Uterus (tissue), 4 donors: ENCODE data around the gene KCNH8. TPM values are rescaled to one million over a fixed set of nuclear protein-coding genes. Genes with fewer than 3 reads are reported as not detected.

Experiments
- DNase-seq, 2 donors: peaks; one replicate each; pipeline ENCODE4 v3.0.0-alpha.2; 2019 to 2020
- H3K27ac ChIP-seq, 2 donors: fragments of 200-600 bp; sonication (generic); 1 replicate in 1 of 2; 2 replicates in 1 of 2; pipeline ENCODE4 v1.5.1; 2016 to 2018
- H3K27me3 ChIP-seq, 2 donors: fragments of 200-600 bp; sonication (generic); one replicate each; pipeline ENCODE4 v1.5.1; 2018 to 2019; ENCODE audit warnings: control low read depth in 1 of 2
- H3K36me3 ChIP-seq, 2 donors: fragments of 200-600 bp; sonication (generic); one replicate each; pipeline ENCODE4 v1.5.1; 2019; ENCODE audit warnings: control low read depth in 1 of 2
- H3K4me1 ChIP-seq, 2 donors: fragments of 200-600 bp; sonication (generic); one replicate each; pipeline ENCODE4 v1.5.1; 2018 to 2019; ENCODE audit warnings: control low read depth in 1 of 2
- H3K4me3 ChIP-seq, 2 donors: fragments of 200-600 bp; sonication (generic); 1 replicate in 1 of 2; 2 replicates in 1 of 2; pipeline ENCODE4 v1.5.1; 2018 to 2019; ENCODE audit warnings: mild to moderate bottlenecking in 1 of 2
- H3K9me3 ChIP-seq, 2 donors: fragments of 200-600 bp; sonication (generic); one replicate each; pipeline ENCODE4 v1.5.1; 2019; ENCODE audit warnings: control low read depth in 1 of 2
- POLR2A ChIP-seq, 2 donors: fragments of 450-650 bp; IDR thresholded peaks; one replicate each; pipeline ENCODE4 v1.6.1; 2016; ENCODE audit warnings: antibody characterized with exemption in 2 of 2, mild to moderate bottlenecking in 1 of 2, moderate library complexity in 1 of 2
- intact Hi-C: fragments of 100-400 bp; cut with DNase I; formaldehyde crosslinking; loops from one replicate; pipeline ENCODE4 v1.15.1; 2023; ENCODE audit warnings: low total_unique reads
- total RNA-seq, 4 donors: library from RNA; depleted of rRNA in 3 of 4; stranded (reverse); fragments of >200 nt in 3 of 4; gene quantifications; one replicate each; pipeline versions ENCODE4 v1.1.0 to v1.2.4, GENCODE V29; 2014 to 2023
- TF ChIP-seq, protein P1 (sequence below), 4 experiments: fragments of 200-600 bp in 2 of 4; fragments of 450-650 bp in 2 of 4; sonication (generic) in 2 of 4; IDR thresholded peaks; one replicate each; pipeline ENCODE4 v1.5.1; 2016 to 2019; ENCODE audit warnings: antibody characterized with exemption in 4 of 4, mild to moderate bottlenecking in 2 of 4, moderate library complexity in 1 of 4
- donor health status: DM: yes; HTN: yes; CAD: no.

The KCNH8 gene
- total RNA-seq, 4 donors from 2014 or later = 0.26 to 1.5 (median 0.49) TPM; not detected in 1

DNA sequence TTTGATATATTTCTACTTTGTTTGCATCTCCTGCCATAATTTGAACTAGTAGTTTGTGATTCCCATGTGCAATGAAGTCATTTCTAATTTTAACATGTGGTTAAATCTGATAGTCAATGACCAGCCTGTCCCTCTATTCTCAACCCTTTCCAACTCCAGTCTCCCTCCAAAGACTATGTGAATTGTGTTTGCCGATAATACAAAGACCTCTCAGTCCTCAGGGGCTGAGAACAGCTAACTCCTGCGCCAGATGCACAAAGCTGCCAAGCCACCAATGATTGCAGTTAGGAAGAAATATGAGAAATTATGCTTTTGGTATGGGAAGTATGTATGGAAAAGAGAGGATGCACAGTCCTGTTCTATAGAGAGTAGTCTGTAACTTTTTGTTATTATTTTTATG, 54.0 kb downstream of the KCNH8 start:
- H3K27me3 ChIP-seq = no peaks in the 10 kb centered on the region
- H3K36me3 ChIP-seq = no peaks in the 10 kb centered on the region
- intact Hi-C loops = no loop called here
- H3K9me3 ChIP-seq = no peaks in the 10 kb centered on the region
- H3K4me1 ChIP-seq = no peaks in the 10 kb centered on the region
- no peak for TF ChIP-seq POLR2A (IDR thresholded peaks at IDR 0.05)
- TF ChIP-seq, protein P1, sequence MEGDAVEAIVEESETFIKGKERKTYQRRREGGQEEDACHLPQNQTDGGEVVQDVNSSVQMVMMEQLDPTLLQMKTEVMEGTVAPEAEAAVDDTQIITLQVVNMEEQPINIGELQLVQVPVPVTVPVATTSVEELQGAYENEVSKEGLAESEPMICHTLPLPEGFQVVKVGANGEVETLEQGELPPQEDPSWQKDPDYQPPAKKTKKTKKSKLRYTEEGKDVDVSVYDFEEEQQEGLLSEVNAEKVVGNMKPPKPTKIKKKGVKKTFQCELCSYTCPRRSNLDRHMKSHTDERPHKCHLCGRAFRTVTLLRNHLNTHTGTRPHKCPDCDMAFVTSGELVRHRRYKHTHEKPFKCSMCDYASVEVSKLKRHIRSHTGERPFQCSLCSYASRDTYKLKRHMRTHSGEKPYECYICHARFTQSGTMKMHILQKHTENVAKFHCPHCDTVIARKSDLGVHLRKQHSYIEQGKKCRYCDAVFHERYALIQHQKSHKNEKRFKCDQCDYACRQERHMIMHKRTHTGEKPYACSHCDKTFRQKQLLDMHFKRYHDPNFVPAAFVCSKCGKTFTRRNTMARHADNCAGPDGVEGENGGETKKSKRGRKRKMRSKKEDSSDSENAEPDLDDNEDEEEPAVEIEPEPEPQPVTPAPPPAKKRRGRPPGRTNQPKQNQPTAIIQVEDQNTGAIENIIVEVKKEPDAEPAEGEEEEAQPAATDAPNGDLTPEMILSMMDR (IDR thresholded peaks at IDR 0.05) = no peak
- DNase-seq = no peak
- no peak overlapping the region for H3K27ac ChIP-seq
- H3K4me3 ChIP-seq = no peak overlapping the region

DNA sequence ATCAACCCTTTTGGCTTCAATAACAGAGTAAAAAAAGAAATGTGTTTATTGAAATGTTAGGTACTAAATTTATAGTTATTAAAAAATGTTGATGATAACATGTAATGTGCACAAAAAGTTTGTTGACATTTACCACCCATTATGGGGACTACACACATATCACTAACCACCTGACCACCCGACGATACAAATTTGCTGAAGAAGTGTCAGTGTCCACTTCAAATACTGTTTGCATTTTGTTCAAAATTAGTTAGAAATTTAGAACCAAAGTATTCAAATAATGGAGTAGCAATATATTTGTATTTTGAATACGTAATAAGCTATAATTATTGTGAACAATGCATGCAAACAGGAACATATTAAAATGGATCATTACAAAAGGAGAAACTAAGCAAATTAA, 54.4 kb downstream of the KCNH8 start:
- no peak overlapping the region for H3K4me3 ChIP-seq
- TF ChIP-seq, protein P1 (IDR thresholded peaks at IDR 0.05) = no peak
- TF ChIP-seq POLR2A (IDR thresholded peaks at IDR 0.05) = no peak

DNA sequence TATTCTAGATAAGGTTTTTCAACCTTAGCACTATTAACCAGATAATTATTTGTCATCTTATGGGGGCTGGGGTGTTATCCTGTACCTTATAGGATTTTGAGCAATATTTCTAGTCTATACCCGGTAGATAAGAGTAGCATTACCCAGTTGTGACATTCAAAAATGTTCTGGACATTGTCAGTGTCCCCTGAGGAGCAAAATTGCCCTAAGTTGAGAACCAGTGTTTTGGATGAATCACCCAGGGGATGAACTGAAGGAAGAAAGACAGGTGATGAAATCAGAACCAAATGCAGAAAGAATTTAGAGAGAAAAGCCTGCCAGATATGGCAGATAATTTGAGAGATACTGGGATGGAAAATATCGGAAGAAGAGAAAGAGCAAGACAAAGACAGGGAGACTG, 58.2 kb downstream of the KCNH8 start:
- DNase-seq = no peak
- Histone ChIP-seq H3K9me3 (no peaks in the 10 kb centered on the region), H3K4me3 (no peak overlapping the region), H3K27me3 (no peaks in the 10 kb centered on the region), H3K36me3 (no peaks in the 10 kb centered on the region), H3K4me1 (no peaks in the 10 kb centered on the region), H3K27ac (no peak overlapping the region)
- intact Hi-C loops = no loop called here
- TF ChIP-seq POLR2A (IDR thresholded peaks at IDR 0.05) = no peak

More for the DNA sequence above, 54.4 kb downstream of the KCNH8 start:
- H3K27ac ChIP-seq = no peak overlapping the region
- DNase-seq = no peak
- H3K27me3 ChIP-seq = no peaks in the 10 kb centered on the region
- no peaks in the 10 kb centered on the region for H3K4me1 ChIP-seq
- intact Hi-C loops = no loop called here
- H3K36me3 ChIP-seq = no peaks in the 10 kb centered on the region
- H3K9me3 ChIP-seq = no peaks in the 10 kb centered on the region

DNA sequence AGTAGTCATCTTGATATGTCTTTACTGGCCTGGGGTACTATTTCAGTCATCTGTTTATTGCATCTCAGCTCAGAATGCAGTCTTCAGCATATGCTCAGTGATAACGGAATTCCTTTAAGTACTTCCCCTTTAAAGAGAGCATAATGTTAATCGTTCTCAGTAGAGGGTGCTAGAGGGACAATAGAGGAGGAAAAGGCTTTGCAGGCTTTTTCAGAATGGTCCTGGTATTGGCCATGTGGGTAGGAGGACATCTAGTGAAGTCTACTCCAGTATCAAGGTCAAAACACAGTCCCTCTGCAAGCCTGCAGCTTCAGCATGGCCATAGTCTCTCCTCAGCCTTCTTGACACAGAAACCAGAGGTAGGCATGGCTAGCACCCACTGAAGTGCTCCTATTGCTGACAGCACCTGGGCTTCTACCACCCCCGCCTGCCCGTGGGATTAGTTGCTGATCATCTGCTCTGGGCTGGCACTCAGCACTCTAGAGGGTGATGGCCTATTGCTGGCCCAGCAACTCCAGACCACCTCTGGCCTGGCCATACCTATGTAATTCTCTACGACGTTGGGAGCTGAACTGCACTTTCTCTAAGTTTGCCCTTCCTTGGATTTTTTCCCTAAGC, 65.4 kb downstream of the KCNH8 start:
- DNase-seq = peak in 1 of 2 donors; percentile 9
- H3K4me3 ChIP-seq = no peak overlapping the region
- H3K27me3 ChIP-seq = no peaks in the 10 kb centered on the region
- no peak for TF ChIP-seq POLR2A (IDR thresholded peaks at IDR 0.05)
- TF ChIP-seq, protein P1 (IDR thresholded peaks at IDR 0.05) = no peak
- H3K27ac ChIP-seq = no peak overlapping the region
- H3K36me3 ChIP-seq = no peaks in the 10 kb centered on the region
- H3K9me3 ChIP-seq = no peaks in the 10 kb centered on the region
- H3K4me1 ChIP-seq = no peaks in the 10 kb centered on the region
- intact Hi-C loops = no loop called here

DNA sequence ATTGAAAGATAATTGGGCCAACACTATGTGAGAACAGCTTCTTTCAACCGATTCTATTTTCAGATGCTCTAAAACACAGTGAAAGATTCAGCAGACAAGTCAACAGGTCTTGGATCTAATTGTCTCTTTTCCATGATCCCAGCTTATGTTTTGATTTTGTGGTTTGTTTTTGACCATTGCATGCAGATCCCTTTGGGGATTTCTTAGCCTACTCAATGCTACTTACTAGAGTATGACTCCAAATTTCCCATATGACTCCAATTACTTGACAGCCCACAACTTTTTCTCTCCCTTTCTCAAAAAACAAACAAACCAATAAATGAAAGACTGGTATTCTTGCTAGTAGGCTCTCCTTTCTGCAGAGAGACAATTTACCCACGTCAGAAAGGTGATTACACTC, 67.1 kb downstream of the KCNH8 start:
- H3K36me3 ChIP-seq = no peaks in the 10 kb centered on the region
- no peak for DNase-seq
- H3K4me1 ChIP-seq = no peaks in the 10 kb centered on the region
- TF ChIP-seq, protein P1 (IDR thresholded peaks at IDR 0.05) = no peak
- no peak for TF ChIP-seq POLR2A (IDR thresholded peaks at IDR 0.05)
- intact Hi-C loops = no loop called here
- no peak overlapping the region for H3K4me3 ChIP-seq
- H3K9me3 ChIP-seq = no peaks in the 10 kb centered on the region
- H3K27ac ChIP-seq = no peak overlapping the region
- no peaks in the 10 kb centered on the region for H3K27me3 ChIP-seq
